ENCODE measurements around the gene GGT7.
"Not testable (repeated sequence)": the region's sequence is repeated elsewhere in the genome, so short reads cannot be mapped to it uniquely, and the experiment has no call there.

The GGT7 gene

GRCh38 chr20:34880971-34881370, 8.3 kb upstream of the GGT7 start:
- DNase-seq, result not testable (repeated sequence)

DNA sequence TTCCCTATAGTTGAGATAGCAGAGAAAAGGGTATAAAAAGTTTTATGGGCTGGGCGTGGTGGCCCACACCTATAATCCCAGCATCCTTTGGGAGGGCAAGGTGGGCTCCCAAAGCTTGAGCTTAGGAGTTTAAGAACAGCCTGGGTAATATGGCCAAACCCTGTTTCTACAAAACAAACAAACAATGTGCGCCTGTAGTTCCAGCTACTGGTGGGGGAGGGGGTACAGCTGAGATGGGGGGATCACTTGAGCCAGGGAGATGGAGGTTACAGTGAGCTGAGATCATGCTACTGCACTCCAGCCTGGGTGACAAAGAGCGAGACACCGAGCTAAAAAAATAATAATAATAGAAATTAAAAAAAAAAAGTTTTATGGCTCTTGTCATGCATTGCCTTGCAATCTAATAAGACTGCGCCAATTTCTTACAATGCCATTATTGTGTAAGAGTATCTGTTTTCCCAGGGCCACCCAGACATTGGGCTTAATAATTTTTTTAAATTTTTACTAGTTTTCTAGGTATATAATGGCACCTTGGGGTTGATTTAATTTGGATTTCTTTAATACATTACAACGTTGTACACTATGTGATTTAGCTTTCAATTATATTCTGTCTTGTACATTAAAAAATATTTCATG, 7.7 kb upstream of the GGT7 start:
- no peak for DNase-seq

GRCh38 chr20:34876406-34877282, 4.0 kb upstream of the GGT7 start, which contains the start of gene ACSS2:
Gene ACSS2, plus strand, starts transcription at chr20:34876612. Its CDS starts 34 bp downstream, at chr20:34876646.
- DNase-seq, result no peak

- DNase-seq, result peak; percentile 73
These were observed 3.2 kb upstream of the GGT7 start for GRCh38 chr20:34875642-34876405.

DNA sequence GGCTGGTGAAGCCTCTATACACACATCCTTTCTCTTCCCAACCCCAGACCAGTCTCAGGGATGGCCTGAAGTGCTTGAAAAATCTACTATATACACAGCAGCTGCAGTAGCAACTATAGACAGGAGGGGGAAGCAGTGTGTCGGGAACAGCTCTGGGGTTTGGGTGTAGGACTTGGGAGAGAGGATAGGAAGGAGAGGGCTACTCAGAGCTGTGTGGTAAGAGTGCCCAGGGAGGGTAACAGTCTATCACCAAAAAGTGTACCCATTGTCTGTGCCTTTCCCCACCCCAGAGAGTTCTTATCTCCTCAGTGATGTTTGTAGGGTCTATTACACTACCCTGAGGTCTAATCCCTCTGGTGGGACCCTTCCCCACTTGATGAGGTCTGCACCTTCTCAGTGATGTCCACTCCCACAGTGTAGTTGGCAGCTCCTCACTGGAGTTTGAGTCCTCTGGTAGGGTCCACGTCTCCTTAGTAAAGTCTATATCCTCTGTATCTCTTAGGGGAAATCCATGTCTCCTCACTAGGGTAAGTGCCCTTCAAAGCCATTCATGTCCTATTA, 1.5 kb upstream of the GGT7 start:
- peak; percentile 52 for DNase-seq

- DNase-seq, result no peak
These were observed 982 bp upstream of the GGT7 start for GRCh38 chr20:34873583-34874093.

- no peak for DNase-seq
These were observed 562 bp downstream of the GGT7 start for GRCh38 chr20:34871966-34872621.

DNA sequence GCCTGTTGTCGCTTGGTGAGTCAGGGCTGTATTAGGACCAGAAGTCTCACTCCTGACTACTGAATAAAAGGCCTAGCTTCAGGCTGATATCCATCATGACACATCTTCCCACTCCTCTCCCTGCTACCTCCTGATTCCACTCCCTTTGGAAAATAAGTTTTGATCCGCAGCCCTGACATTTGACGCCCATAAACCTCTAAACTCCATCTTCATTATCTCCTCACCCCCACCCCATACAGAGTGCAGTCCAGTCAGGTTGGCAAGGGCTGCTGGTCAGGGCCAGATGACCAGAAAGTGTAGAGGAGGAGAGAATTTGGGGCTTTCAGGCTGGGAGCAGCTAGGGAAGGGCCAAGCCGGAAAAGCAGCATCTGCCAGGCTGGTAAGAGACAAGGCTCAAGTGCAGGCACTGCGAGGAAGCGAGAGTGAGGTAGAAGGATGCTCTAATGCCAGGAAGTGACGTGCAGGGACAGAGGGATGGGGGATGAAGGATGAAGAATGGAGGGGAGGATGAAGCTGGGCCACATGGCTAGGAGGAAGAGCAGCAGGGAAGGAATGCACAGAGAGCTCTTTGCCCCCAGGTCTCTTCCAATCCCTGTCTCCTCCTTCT, 1.2 kb downstream of the GGT7 start:
- DNase-seq, result no peak

- DNase-seq, result no peak
These were observed 8.4 kb downstream of the GGT7 start for GRCh38 chr20:34864216-34864615.

GRCh38 chr20:34863421-34863965, 9.2 kb downstream of the GGT7 start:
- DNase-seq, result no peak

DNA sequence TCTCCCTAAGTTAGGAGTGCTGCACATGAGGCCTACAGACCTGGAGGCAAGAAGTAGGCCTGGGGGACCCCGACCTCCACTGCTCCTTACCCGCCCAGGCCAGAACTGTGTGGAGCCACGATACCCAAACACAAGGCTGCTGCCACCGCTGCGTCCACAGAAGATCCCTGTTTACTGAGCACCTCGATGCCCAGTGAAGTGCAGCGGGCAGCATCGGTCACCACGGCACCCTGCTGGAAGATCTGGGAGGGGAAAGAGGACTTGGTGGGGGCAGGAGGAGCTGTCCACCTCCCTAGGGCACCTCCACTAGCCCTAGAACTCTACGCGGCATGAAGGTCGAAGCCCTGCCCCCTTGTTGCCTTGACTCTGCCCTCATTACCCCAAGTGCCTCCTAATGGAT, 9.9 kb downstream of the GGT7 start:
- no peak for DNase-seq

DNA sequence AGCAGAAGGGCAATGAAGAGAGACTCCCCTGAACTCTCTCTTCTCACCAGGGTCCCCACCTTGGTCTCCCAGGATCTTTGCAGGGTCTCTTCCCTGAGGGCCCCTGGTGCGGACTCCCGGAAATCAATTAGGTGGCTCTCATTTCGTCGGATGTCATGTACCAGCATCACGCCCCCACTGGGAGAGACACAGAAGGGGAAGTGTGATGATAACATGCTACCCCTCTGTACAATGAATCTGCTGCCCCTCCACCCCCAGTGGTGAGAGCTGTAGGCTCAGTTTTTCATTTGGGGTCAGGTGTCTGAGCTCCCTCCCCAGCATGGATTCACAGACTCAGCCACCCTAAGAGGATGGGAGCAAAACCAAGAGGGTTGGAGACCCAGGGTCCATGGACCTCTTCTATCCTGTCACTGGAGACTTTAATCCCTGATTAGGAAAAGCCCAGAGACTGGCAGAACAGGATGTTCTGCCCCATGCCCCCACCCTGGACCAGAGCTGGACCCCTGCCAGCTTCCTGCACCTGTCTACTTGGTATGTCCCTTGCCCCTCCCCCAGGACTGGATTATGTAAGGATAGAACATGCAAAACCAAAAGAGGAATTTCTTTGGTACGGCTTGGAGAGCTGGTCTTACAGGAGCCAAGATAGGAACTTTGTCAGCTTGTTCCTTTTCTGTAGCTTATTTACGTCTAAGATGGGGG, 11.1 kb downstream of the GGT7 start:
- DNase-seq, result no peak

GRCh38 chr20:34859826-34860545, 12.7 kb downstream of the GGT7 start:
- no peak for DNase-seq

- no peak for DNase-seq
These were observed 13.3 kb downstream of the GGT7 start for GRCh38 chr20:34859367-34859766.

DNA sequence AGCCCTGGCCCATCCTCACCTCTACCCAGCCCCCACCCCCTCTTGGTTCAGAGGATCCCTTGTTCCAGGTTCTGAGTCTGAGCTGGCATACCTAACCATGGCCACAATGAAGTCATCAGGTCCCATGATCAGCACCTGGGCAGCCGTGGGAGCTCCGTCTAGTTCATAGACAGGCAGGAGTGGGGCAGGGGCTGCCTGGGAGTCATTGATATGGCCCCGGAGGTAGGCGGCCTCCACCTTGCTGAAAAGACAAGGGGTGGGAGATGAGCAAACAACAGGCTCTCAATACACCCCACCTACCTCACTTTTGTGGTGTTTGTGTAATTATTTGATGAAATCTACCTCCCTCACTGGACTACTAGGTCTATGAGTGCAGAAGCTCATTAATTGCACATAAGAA, 20.4 kb downstream of the GGT7 start:
- no peak for DNase-seq

DNA sequence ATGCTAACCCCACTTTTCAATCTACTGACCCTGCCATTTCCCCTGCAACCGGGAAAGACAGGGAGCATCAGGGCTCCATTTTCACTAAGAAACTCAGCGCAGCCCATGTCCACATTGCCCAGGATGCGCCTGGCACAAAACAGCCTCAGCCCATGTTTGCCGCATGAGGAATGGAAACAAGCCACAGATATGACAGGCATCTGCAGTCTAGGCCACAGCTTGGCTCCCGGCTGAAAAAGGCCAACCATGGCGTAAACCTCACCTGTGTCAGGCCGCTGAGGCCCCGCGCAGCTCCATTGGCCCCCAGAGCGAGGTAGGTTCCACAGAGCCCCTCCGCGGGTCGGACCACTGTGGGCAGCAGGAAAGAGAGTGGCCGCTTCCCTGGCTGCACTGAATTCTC, 21.7 kb downstream of the GGT7 start:
- no peak for DNase-seq

GRCh38 chr20:34849778-34850177, 22.9 kb downstream of the GGT7 start:
- DNase-seq, result no peak

DNA sequence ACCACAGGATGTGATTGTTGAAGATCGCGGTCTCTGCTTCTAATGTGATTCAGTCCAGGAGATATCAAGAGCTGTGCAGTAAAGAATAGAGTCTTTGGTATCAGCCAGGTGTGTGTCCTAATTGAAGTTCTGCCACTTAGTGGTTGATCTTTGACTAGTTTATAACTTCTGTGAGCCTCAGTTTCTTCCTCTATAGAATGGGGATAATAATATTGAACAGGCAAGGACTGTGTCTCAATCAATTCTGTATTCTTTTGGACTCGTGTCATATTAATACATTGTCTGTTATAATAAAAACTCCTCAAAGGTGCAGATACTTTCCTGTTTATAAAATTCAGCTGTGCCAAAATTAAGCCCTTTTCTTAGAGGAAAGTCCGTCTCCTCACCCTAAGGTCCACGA, 24.1 kb downstream of the GGT7 start:
- no peak for DNase-seq

- no peak for DNase-seq
These were observed 29.2 kb downstream of the GGT7 start for GRCh38 chr20:34843421-34843820.

DNA sequence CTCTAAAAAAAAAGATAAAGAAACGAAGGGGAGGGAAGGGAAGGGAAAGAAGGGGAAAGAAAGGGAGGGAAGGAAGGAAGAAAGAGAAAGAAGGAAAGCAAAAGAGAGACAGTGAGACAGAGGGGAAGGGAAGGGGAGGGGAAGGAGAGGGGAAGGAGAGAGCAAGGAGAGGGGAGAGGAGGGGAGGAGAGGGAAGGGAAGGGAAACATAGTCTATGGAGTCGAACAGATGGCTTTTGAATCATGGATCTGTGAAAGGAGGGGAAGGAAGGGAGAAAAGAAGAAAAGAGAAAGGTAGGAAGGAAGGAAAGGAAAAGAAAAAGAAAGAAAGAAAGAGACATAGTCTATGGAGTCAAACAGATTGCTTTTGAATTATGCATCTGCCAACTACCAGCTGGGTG, 30.5 kb downstream of the GGT7 start:
- DNase-seq, result no peak

All from 8988T (cell line).